ENCODE measurements around the gene TUBB4A. TPM values are rescaled to one million over a fixed set of nuclear protein-coding genes. Genes with fewer than 3 reads are reported as not detected.

Gene TUBB4A
- total RNA-seq, 4 donors from 2014 or later: 1.7 to 2.5 (median 2.0) TPM

DNA sequence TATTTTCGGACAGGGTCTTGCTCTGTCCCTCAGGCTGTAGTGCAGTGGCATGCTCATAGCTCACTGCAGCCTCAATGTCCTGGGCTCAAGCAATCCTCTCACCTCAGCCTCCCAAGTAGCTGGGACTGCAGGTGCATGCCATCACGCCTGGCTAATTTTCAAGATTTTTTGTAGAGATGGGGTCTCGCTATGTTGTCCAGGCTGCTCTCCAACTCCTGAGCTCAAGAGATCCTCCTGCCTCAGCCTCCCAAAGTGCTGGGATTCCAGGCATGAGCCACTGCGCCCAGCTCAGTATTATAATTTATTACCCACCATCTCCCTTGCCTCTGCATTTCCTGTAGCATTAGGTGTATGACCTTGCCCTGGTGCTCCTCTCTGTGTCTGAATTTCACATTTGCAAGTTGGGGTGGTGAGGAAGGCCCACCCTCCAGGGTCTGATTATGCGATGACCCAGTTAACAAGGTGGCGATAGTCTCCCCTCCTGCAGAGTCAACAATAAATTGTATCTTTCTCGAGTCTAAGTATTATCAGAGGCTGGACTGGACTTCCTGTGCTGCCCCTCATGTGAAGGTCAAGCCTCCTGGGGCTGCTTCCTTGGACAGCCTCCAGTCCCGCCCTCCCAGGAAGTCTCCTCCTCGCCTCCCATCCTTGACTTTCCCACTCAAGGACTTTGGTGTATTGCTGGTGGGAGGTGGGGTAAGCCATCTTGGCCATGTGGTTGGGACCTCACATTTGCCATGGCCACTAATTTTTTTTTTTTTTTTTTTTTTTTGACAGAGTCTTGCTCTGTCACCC is 1.5 kb upstream of the TUBB4A start:
- H3K27me3 ChIP-seq: peaks cover 21 to 30% (median 30%) of the 10 kb centered on the region in 3 donors
- in situ Hi-C loops (cut with MboI; ENCODE audit: low sequenced_read_pairs in 4 of 4) (loop anchor here in 3 of 4 donors (25.0 kb wide), 2 partner anchors 234 to 359 kb away; partner anchors contain the start of genes GPR108 (in 1 of the 3) and TRIP10 (in 1 of the 3)), intact Hi-C loops (cut with DNase I; ENCODE audit: low total_unique reads) (no loop called here)
- TF ChIP-seq, protein P1, sequence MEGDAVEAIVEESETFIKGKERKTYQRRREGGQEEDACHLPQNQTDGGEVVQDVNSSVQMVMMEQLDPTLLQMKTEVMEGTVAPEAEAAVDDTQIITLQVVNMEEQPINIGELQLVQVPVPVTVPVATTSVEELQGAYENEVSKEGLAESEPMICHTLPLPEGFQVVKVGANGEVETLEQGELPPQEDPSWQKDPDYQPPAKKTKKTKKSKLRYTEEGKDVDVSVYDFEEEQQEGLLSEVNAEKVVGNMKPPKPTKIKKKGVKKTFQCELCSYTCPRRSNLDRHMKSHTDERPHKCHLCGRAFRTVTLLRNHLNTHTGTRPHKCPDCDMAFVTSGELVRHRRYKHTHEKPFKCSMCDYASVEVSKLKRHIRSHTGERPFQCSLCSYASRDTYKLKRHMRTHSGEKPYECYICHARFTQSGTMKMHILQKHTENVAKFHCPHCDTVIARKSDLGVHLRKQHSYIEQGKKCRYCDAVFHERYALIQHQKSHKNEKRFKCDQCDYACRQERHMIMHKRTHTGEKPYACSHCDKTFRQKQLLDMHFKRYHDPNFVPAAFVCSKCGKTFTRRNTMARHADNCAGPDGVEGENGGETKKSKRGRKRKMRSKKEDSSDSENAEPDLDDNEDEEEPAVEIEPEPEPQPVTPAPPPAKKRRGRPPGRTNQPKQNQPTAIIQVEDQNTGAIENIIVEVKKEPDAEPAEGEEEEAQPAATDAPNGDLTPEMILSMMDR (IDR thresholded peaks at IDR 0.05 in 4 of 5, conservative IDR thresholded peaks at IDR 0.05 in 1 of 5): no peak
- TF ChIP-seq POLR2A (IDR thresholded peaks at IDR 0.05): no peak
- H3K36me3 ChIP-seq: no peaks in the 10 kb centered on the region
- no peaks in the 10 kb centered on the region for H3K4me1 ChIP-seq
- DNase-seq (no peak), ATAC-seq (peak in 1 of 2 donors; percentile 30)
- peak overlapping the region in 1 of 4 donors; percentile 31 for H3K27ac ChIP-seq
- no peak overlapping the region for H3K4me3 ChIP-seq
- H3K9me3 ChIP-seq: no peaks in the 10 kb centered on the region

DNA sequence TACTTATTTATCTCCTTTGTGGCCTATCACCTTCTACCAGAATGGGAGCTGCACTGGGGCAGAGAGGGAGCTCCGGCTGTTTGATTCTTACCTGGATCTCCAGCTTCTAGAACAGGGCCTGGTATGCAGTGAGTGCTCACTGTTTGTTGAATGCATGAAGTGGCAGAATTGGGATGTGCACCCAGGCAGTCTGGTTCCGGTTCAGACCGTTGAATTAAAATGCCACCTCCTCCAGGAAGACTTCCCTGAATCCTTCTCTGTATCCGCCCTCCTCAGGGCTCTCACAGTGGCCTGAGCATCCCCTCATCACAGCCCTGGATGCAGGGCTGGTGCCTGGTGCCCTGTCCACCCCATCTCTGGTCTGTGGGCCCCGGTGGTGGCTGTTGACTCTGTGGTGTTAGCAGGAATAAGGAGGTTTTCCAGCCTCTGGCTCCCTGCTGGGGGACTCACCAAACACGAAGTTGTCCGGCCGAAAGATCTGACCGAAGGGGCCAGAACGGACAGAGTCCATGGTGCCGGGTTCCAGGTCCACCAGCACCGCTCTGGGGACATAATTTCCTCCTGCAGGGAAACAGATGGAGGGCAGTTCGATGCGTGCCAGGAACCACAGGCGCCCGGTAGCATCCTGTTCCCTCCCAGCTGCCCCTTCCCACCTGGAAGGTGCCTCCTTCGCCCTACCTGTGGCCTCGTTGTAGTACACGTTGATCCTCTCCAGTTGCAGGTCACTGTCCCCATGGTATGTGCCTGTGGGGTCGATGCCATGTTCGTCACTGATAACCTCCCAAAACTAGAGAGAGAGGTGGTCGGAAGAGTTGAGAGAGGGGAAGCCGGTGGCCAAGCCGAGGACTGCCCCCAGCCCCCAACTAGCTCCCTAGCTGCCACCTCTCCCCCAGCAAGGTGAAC is 1.0 kb downstream of the TUBB4A start:
- intact Hi-C loops (cut with DNase I; ENCODE audit: low total_unique reads) (no loop called here), in situ Hi-C loops (cut with MboI; ENCODE audit: low sequenced_read_pairs in 4 of 4) (loop anchor here in 3 of 4 donors (25.0 kb wide), 2 partner anchors 236 to 361 kb away; partner anchors contain the start of genes GPR108 (in 1 of the 3) and TRIP10 (in 1 of the 3))
- DNase-seq: no peak
- no peak for ATAC-seq
- Histone ChIP-seq H3K27ac (no peak overlapping the region), H3K4me1 (no peaks in the 10 kb centered on the region), H3K4me3 (peak overlapping the region in 3 of 4 donors; percentile 48 to 52 (median 49)), H3K9me3 (no peaks in the 10 kb centered on the region), H3K27me3 (peaks cover 21 to 30% (median 30%) of the 10 kb centered on the region in 3 donors), H3K36me3 (no peaks in the 10 kb centered on the region)
- TF ChIP-seq, protein P1 (IDR thresholded peaks at IDR 0.05 in 4 of 5, conservative IDR thresholded peaks at IDR 0.05 in 1 of 5): no peak
- no peak for TF ChIP-seq POLR2A (IDR thresholded peaks at IDR 0.05)

DNA sequence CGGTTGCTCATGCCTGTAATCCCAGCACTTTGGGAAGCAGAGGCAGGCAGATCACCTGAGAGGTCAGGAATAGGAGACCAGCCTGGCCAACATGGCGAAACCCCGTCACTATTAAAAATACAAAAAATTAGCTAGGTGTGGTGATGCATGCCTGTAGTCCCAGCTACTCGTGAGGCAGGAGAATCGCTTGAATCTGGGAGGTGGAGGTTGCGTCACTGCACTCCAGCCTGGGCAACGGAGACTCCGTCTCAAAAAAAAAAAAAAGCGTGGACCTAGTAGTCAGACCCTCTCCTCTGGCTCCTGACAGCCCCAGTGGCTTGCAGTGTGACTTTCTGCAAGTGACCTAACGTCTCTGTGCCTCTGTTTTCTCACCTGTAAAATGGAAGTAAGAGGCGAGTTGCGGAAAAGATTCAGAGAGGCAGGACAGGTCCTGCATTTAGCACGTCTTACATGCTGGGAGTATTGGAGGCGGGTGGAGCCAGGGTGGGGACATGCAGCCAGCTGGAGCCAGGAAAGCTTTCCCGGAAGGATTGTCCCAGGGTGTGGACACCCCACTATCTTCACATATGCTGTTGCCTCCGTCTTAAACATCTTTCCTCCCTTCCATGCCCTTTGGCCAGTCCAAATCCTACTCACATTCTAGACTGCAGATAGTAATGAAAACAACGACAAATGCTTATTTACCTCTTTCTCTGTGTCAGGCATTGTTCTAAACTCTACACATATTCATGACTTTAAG is 2.9 kb downstream of the TUBB4A start:
- intact Hi-C loops (cut with DNase I; ENCODE audit: low total_unique reads) (no loop called here), in situ Hi-C loops (cut with MboI; ENCODE audit: low sequenced_read_pairs in 4 of 4) (no loop called here)
- TF ChIP-seq, protein P1 (IDR thresholded peaks at IDR 0.05 in 4 of 5, conservative IDR thresholded peaks at IDR 0.05 in 1 of 5): no peak
- TF ChIP-seq POLR2A (IDR thresholded peaks at IDR 0.05): no peak
- Histone ChIP-seq H3K4me3 (no peak overlapping the region), H3K27ac (no peak overlapping the region), H3K9me3 (no peaks in the 10 kb centered on the region), H3K4me1 (no peaks in the 10 kb centered on the region), H3K36me3 (no peaks in the 10 kb centered on the region), H3K27me3 (peaks cover 21 to 30% (median 30%) of the 10 kb centered on the region in 3 donors)
- ATAC-seq (no peak), DNase-seq (no peak)

DNA sequence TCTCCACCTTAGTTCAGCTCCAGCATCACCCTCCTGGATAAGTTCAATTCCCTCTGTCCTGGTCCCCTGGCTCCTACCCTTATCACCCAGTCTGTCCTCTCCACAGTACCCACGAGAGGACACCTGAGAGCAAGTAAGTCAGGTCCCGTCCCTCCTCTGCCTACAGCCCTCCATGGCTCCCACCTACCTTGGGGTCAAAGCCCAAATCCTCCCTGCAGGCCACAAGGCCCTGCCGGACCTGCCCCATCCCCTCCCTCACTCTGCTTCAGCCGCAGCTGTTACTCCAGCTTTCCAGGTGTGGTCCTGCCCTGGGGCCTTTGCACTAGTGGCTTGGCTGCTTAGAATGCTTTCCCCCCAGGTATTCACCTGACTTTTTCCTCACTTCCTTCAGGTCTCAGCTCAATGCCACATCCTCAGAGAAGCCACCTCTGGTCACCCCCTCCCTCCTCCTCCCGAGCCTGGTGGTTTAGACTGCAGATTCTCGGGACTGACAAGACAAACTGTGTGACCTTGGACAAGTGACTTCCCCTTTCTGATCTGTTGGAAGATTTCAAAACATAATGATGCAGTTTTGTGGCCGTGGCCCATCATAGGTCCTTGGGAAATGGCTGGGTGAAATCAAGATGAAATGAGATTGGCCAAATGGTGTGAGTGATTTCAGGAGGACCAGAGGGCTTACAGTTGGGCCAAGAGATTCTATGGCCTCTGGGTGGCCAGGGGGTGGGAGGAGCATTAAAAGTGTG is 3.6 kb downstream of the TUBB4A start:
- Histone ChIP-seq H3K9me3 (no peaks in the 10 kb centered on the region), H3K36me3 (no peaks in the 10 kb centered on the region), H3K27me3 (peaks cover 21 to 29% (median 26%) of the 10 kb centered on the region in 3 donors), H3K27ac (no peak overlapping the region), H3K4me3 (no peak overlapping the region), H3K4me1 (no peaks in the 10 kb centered on the region)
- intact Hi-C loops (cut with DNase I; ENCODE audit: low total_unique reads): no loop called here
- DNase-seq: no peak
- TF ChIP-seq, protein P1 (IDR thresholded peaks at IDR 0.05 in 4 of 5, conservative IDR thresholded peaks at IDR 0.05 in 1 of 5): no peak
- TF ChIP-seq POLR2A (IDR thresholded peaks at IDR 0.05): no peak
- ATAC-seq: no peak
- in situ Hi-C loops (cut with MboI; ENCODE audit: low sequenced_read_pairs in 4 of 4): no loop called here

Measured in gastrocnemius medialis (tissue), 4 donors.